GM12878 (cell line): ENCODE results near the gene ANLN.

Source experiments
- ASH2L ChIP-seq: fragments of 300-600, 200-600 bp; sonication (generic); IDR thresholded peaks from 2 replicates; pipeline ENCODE4 v1.6.1; 2017; ENCODE audit warnings: low read depth, mild to moderate bottlenecking, borderline replicate concordance
- CHD4 ChIP-seq: fragments of 200-600 bp; sonication (generic); IDR thresholded peaks from 2 replicates; pipeline ENCODE4 v1.6.1; 2016; ENCODE audit warnings: mild to moderate bottlenecking
- GATAD2B ChIP-seq: fragments of 450-650 bp; conservative IDR thresholded peaks from 2 replicates; pipeline ENCODE4 v1.6.1; 2017; ENCODE audit warnings: low read depth, mild to moderate bottlenecking, moderate library complexity
- NRF1 ChIP-seq: conservative IDR thresholded peaks from 2 replicates; pipeline ENCODE4 v1.6.1; 2011; ENCODE audit warnings: mild to moderate bottlenecking, low read depth, low read length, improper control_type of control experiment
- POLR2A ChIP-seq: IDR thresholded peaks from 2 replicates; pipeline ENCODE4 v1.6.1; 2011; ENCODE audit warnings: low read depth, mild to moderate bottlenecking, low read length
- POLR2AphosphoS2 ChIP-seq: IDR thresholded peaks from 2 replicates; pipeline ENCODE4 v1.6.1; 2011; ENCODE audit warnings: low read depth, mild to moderate bottlenecking, low read length, improper control_type of control experiment, moderate library complexity
- YY1 ChIP-seq: IDR thresholded peaks from 2 replicates; pipeline ENCODE4 v1.6.1; 2011; ENCODE audit warnings: low read depth, mild to moderate bottlenecking, low read length
- ZSCAN29 ChIP-seq: fragments of 450-650 bp; IDR thresholded peaks from 2 replicates; pipeline ENCODE4 v1.6.1; 2017; ENCODE audit warnings: mild to moderate bottlenecking, moderate library complexity
- TF ChIP-seq, protein P1 (sequence below), 3 experiments: IDR thresholded peaks in 2 of 3; conservative IDR thresholded peaks in 1 of 3; 2 replicates each; pipeline ENCODE4 v1.5.1; 2011; ENCODE audit warnings: low read depth in 3 of 3, low read length in 3 of 3, mild to moderate bottlenecking in 3 of 3, control low read depth in 2 of 3, moderate library complexity in 2 of 3, inconsistent platforms in 1 of 3, mixed read lengths in 1 of 3; ENCODE audit not compliant: control insufficient read depth in 2 of 3, insufficient read depth in 1 of 3; ENCODE audit errors: extremely low read depth in 1 of 3
- TF ChIP-seq, protein P2 (sequence below): IDR thresholded peaks from 2 replicates; pipeline ENCODE4 v1.6.1; 2012; ENCODE audit warnings: low read depth, low read length, improper control_type of control experiment
- TF ChIP-seq, protein P3 (sequence below): fragments of 150-350 bp; IDR thresholded peaks from 2 replicates; pipeline ENCODE4 v1.6.1; 2014; ENCODE audit warnings: mild to moderate bottlenecking, low read depth, low read length

DNA sequence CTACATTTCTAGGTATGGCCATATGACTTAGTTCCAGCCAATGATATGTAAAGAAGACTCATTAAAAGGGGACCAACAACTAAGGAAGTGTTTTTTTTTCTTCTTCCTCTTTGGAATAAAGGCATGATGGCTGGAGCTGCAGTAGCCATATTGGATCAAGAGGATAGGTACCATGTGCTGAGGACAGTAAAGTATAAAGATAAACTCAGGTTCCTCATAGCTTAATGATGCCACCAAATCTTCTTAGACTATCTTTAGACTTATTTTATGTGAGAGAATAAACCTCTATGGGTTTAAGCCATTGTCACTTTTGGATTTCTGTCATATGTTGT is 85.3 kb downstream of the ANLN start:
- TF ChIP-seq, protein P1, sequence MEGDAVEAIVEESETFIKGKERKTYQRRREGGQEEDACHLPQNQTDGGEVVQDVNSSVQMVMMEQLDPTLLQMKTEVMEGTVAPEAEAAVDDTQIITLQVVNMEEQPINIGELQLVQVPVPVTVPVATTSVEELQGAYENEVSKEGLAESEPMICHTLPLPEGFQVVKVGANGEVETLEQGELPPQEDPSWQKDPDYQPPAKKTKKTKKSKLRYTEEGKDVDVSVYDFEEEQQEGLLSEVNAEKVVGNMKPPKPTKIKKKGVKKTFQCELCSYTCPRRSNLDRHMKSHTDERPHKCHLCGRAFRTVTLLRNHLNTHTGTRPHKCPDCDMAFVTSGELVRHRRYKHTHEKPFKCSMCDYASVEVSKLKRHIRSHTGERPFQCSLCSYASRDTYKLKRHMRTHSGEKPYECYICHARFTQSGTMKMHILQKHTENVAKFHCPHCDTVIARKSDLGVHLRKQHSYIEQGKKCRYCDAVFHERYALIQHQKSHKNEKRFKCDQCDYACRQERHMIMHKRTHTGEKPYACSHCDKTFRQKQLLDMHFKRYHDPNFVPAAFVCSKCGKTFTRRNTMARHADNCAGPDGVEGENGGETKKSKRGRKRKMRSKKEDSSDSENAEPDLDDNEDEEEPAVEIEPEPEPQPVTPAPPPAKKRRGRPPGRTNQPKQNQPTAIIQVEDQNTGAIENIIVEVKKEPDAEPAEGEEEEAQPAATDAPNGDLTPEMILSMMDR (IDR thresholded peaks at IDR 0.05 in 2 of 3, conservative IDR thresholded peaks at IDR 0.05 in 1 of 3; ENCODE audit: control insufficient read depth in 2 of 3, extremely low read depth in 1 of 3, insufficient read depth in 1 of 3, low read depth in 3 of 3, low read length in 3 of 3), result no peak
- TF ChIP-seq POLR2AphosphoS2 (no peak), YY1 (no peak), ZSCAN29 (no peak), POLR2A (no peak), ASH2L (no peak), CHD4 (no peak), GATAD2B (no peak), NRF1 (no peak)
- TF ChIP-seq, protein P2, sequence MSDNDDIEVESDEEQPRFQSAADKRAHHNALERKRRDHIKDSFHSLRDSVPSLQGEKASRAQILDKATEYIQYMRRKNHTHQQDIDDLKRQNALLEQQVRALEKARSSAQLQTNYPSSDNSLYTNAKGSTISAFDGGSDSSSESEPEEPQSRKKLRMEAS, result no peak
- TF ChIP-seq, protein P3, sequence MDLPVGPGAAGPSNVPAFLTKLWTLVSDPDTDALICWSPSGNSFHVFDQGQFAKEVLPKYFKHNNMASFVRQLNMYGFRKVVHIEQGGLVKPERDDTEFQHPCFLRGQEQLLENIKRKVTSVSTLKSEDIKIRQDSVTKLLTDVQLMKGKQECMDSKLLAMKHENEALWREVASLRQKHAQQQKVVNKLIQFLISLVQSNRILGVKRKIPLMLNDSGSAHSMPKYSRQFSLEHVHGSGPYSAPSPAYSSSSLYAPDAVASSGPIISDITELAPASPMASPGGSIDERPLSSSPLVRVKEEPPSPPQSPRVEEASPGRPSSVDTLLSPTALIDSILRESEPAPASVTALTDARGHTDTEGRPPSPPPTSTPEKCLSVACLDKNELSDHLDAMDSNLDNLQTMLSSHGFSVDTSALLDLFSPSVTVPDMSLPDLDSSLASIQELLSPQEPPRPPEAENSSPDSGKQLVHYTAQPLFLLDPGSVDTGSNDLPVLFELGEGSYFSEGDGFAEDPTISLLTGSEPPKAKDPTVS, result no peak
